Measurements from ENCODE around the gene PLXNA4.

The PLXNA4 gene

GRCh38 chr7:132387596-132387995 lies 188.7 kb downstream of the PLXNA4 start:
- no peak for TF ChIP-seq CTCF (IDR thresholded peaks at IDR 0.05; ENCODE audit: low read depth, low read length, poor library complexity, severe bottlenecking)
- no peak for TF ChIP-seq EZH2phosphoT487 (IDR thresholded peaks at IDR 0.05; ENCODE audit: borderline replicate concordance, low read length)
- Histone ChIP-seq H4K20me1 (ENCODE audit: control insufficient read depth, insufficient read depth, low read depth, low read length) (no peaks in the 10 kb centered on the region), H3K79me2 (ENCODE audit: control insufficient read depth, low read length) (no peaks in the 10 kb centered on the region), H3F3A (ENCODE audit: control insufficient read depth, insufficient read depth) (no peaks in the 10 kb centered on the region), H3K9me2 (replicated peaks; ENCODE audit: control insufficient read depth, low read length) (no peaks in the 10 kb centered on the region), H3K36me3 (ENCODE audit: control insufficient read depth, low read length) (no peaks in the 10 kb centered on the region), H3K4me1 (ENCODE audit: control insufficient read depth, low read length) (no peaks in the 10 kb centered on the region), H3K27ac (ENCODE audit: low read depth, low read length) (no peak overlapping the region), H3K4me3 (ENCODE audit: low read length) (no peak overlapping the region), H3K27me3 (ENCODE audit: control insufficient read depth, low read length) (0 out of 2 replicates have a peak, but pooled peaks cover 2% of the 10 kb centered on the region), H3K4me2 (ENCODE audit: low read length) (no peak overlapping the region), H3K9me3 (ENCODE audit: control insufficient read depth, insufficient read depth, low read length) (no peaks in the 10 kb centered on the region)

DNA sequence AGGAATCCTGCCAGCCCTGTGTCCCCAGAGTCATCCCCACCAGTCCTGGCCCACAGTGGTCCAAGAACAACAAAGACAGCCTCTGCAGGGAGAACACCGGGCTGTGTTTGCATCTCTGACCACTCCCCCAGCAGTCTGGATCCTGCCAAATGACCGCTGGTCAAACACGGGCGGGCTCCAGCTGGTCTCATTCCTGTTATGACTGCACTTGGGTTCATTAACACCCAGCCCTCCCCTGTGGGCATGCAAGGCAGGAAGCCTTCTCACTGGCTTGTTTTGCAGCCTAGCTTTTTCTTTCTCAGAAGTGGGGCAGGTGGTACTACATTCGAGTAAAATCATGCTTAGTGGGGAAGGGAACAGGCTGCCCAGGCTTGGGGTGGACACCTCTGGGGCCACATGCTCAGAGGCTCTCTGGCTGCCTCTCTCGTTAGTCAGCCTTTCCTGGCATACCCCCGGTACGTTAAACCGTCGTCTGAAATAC lies 190.0 kb downstream of the PLXNA4 start:
- H4K20me1 ChIP-seq (ENCODE audit: control insufficient read depth, insufficient read depth, low read depth, low read length): no peaks in the 10 kb centered on the region
- H3K4me2 ChIP-seq (ENCODE audit: low read length): no peak overlapping the region
- no peaks in the 10 kb centered on the region for H3K4me1 ChIP-seq (ENCODE audit: control insufficient read depth, low read length)
- H3K9me2 ChIP-seq (replicated peaks; ENCODE audit: control insufficient read depth, low read length): no peaks in the 10 kb centered on the region
- no peaks in the 10 kb centered on the region for H3F3A ChIP-seq (ENCODE audit: control insufficient read depth, insufficient read depth)
- TF ChIP-seq EZH2phosphoT487 (IDR thresholded peaks at IDR 0.05; ENCODE audit: borderline replicate concordance, low read length) (no peak), CTCF (IDR thresholded peaks at IDR 0.05; ENCODE audit: low read depth, low read length, poor library complexity, severe bottlenecking) (no peak)
- no peaks in the 10 kb centered on the region for H3K36me3 ChIP-seq (ENCODE audit: control insufficient read depth, low read length)
- no peak overlapping the region for H3K4me3 ChIP-seq (ENCODE audit: low read length)
- no peak overlapping the region for H3K27ac ChIP-seq (ENCODE audit: low read depth, low read length)
- H3K9me3 ChIP-seq (ENCODE audit: control insufficient read depth, insufficient read depth, low read length): no peaks in the 10 kb centered on the region
- H3K79me2 ChIP-seq (ENCODE audit: control insufficient read depth, low read length): no peaks in the 10 kb centered on the region
- H3K27me3 ChIP-seq (ENCODE audit: control insufficient read depth, low read length): peaks cover 2% of the 10 kb centered on the region; the same call in 1 of the 2 replicates

GRCh38 chr7:132383962-132384361 lies 192.3 kb downstream of the PLXNA4 start:
- no peaks in the 10 kb centered on the region for H3K9me2 ChIP-seq (replicated peaks; ENCODE audit: control insufficient read depth, low read length)
- peaks cover 2% of the 10 kb centered on the region; the same call in 1 of the 2 replicates for H3K27me3 ChIP-seq (ENCODE audit: control insufficient read depth, low read length)
- TF ChIP-seq EZH2phosphoT487 (IDR thresholded peaks at IDR 0.05; ENCODE audit: borderline replicate concordance, low read length) (no peak), CTCF (IDR thresholded peaks at IDR 0.05; ENCODE audit: low read depth, low read length, poor library complexity, severe bottlenecking) (no peak)

More at GRCh38 chr7:132383962-132384361, 192.3 kb downstream of the PLXNA4 start:
- no peaks in the 10 kb centered on the region for H3K9me3 ChIP-seq (ENCODE audit: control insufficient read depth, insufficient read depth, low read length)
- H3K4me2 ChIP-seq (ENCODE audit: low read length): no peak overlapping the region
- no peak overlapping the region for H3K4me3 ChIP-seq (ENCODE audit: low read length)
- H4K20me1 ChIP-seq (ENCODE audit: control insufficient read depth, insufficient read depth, low read depth, low read length): no peaks in the 10 kb centered on the region
- H3K36me3 ChIP-seq (ENCODE audit: control insufficient read depth, low read length): no peaks in the 10 kb centered on the region
- H3K4me1 ChIP-seq (ENCODE audit: control insufficient read depth, low read length): no peaks in the 10 kb centered on the region
- no peak overlapping the region for H3K27ac ChIP-seq (ENCODE audit: low read depth, low read length)
- H3K79me2 ChIP-seq (ENCODE audit: control insufficient read depth, low read length): no peaks in the 10 kb centered on the region
- H3F3A ChIP-seq (ENCODE audit: control insufficient read depth, insufficient read depth): no peaks in the 10 kb centered on the region

Measured in DOHH2 (cell line).